Natural killer cell (primary cell): Measurements from ENCODE around the gene FKBP7. TPM values are rescaled to one million over a fixed set of nuclear protein-coding genes. Genes with fewer than 3 reads are reported as not detected.
A peak's percentile ranks its signal among the peaks of the same experiment; 100 is the strongest.

Experiments
- ATAC-seq, 3 donors: fragments of 150-1000 bp in 2 of 3; fragments of 200-7000 bp in 1 of 3; cut with Tn5 transposase; 1 replicate in 1 of 3; 2 replicates in 2 of 3; pipeline ENCODE4 v1.10.0; 2021; ENCODE audit warnings: mild to moderate bottlenecking in 2 of 3, moderate library complexity in 2 of 3
- DNase-seq, 2 donors: peaks; one replicate each; pipeline versions ENCODE4 v3.0.0 to v3.0.0-alpha.2; 2013 to 2021; ENCODE audit warnings: mixed read lengths in 1 of 2
- H3K27ac ChIP-seq: one replicate; pipeline ENCODE4 v1.5.1; 2013; ENCODE audit warnings: mild to moderate bottlenecking, low read length
- H3K27me3 ChIP-seq: one replicate; pipeline ENCODE4 v1.6.1; 2013; ENCODE audit warnings: low read length; ENCODE audit not compliant: control insufficient read depth, insufficient read depth
- H3K36me3 ChIP-seq: one replicate; pipeline ENCODE4 v1.6.1; 2013; ENCODE audit warnings: low read length; ENCODE audit not compliant: control insufficient read depth, insufficient read depth
- H3K4me1 ChIP-seq: one replicate; pipeline ENCODE4 v1.6.1; 2013; ENCODE audit warnings: low read length; ENCODE audit not compliant: control insufficient read depth, insufficient read depth
- H3K4me3 ChIP-seq: one replicate; pipeline ENCODE4 v1.5.1; 2013; ENCODE audit warnings: low read length
- H3K9me3 ChIP-seq: one replicate; pipeline ENCODE4 v1.6.1; 2013; ENCODE audit warnings: low read length; ENCODE audit not compliant: control insufficient read depth, insufficient read depth
- H3K27ac Mint-ChIP-seq, 2 donors: one replicate each; pipeline ENCODE4 v1.8.0; 2022; ENCODE audit warnings: mild to moderate bottlenecking in 2 of 2, mixed read lengths in 2 of 2, moderate library complexity in 1 of 2
- H3K27me3 Mint-ChIP-seq, 2 donors: one replicate each; pipeline ENCODE4 v1.8.0; 2022; ENCODE audit warnings: low read depth in 2 of 2, mixed read lengths in 2 of 2
- H3K36me3 Mint-ChIP-seq: one replicate; pipeline ENCODE4 v1.8.0; 2022; ENCODE audit warnings: mixed read lengths
- H3K4me1 Mint-ChIP-seq, 2 donors: one replicate each; pipeline ENCODE4 v1.8.0; 2022; ENCODE audit warnings: mixed read lengths in 2 of 2
- H3K4me3 Mint-ChIP-seq: one replicate; pipeline ENCODE4 v1.8.0; 2022; ENCODE audit warnings: mild to moderate bottlenecking, moderate library complexity, mixed read lengths
- H3K9me3 Mint-ChIP-seq, 2 donors: one replicate each; pipeline ENCODE4 v1.8.0; 2022; ENCODE audit warnings: mixed read lengths in 2 of 2
- CTCF ChIP-seq: fragments of 200-600 bp; IDR thresholded peaks from one replicate; pipeline ENCODE4 v1.8.0; 2022; ENCODE audit warnings: antibody characterized with exemption
- whole genome bisulfite sequencing: methylation state at CpG from one replicate; pipeline ENCODE4 v1.1.7; 2013; ENCODE audit warnings: missing lambda C conversion rate; ENCODE audit not compliant: insufficient coverage; 5-methylcytosine and 5-hydroxymethylcytosine counted together
- intact Hi-C: fragments of 100-400 bp; cut with micrococcal nuclease; formaldehyde crosslinking; loops from one replicate; pipeline ENCODE4 v1.14.2; 2022
- total RNA-seq, 4 donors: library from RNA; stranded (reverse); fragments of 120-200 nt in 1 of 4; gene quantifications; one replicate each; pipeline versions ENCODE4 v1.2.3 to v1.2.4, GENCODE V29; 2013 to 2022

The FKBP7 gene
- total RNA-seq, 3 donors from 2014 or later (not counting 1 experiment from before 2014, with no cell fraction given), result 1.1 to 1.3 (median 1.1) TPM

DNA sequence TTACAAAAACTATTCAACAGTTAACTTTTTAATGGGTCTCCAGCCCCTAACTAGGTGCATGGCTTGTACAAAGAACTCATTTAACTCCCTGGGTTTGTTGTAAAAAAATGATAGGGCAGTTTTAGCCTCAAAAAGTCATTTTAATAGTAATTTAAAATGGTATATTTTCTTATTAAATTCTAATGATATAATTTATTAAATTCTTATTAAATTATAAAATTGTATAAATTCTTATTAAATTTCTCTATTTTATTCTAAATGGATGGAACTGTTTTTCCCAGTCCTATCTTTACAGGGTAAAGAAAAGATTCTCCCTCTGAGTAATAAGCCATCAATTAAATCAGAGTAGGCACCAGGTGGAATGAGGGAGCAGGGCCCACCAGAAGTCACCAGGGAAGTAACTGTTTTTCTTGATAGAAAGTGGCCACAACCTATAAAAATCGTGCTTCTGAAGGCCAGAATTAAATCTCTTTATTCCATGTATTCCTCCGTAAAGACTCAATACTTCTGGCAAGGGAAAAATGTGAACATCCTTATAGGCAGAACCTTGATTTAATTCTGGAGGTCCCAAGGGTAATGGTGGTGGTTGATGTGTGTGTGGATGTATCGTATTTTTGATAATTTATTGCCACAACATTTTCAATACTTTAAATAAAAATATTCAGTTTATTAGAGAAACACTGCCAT is 814 bp downstream of the FKBP7 start:
- WGBS, result 0% methylated on average over 1 of the region's 3 CpGs
- H3K27ac ChIP-seq, result peak overlapping the region; percentile 83
- H3K4me1 ChIP-seq, result peaks cover 29% of the 10 kb centered on the region
- peak in 1 of 2 donors; percentile 9 for DNase-seq
- Mint-ChIP-seq H3K9me3 (no peaks in the 10 kb centered on the region), H3K4me1 (peaks cover 33 to 37% of the 10 kb centered on the region in 2 donors), H3K4me3 (peak overlapping the region; percentile 98), H3K27me3 (no peaks in the 10 kb centered on the region), H3K27ac (peak overlapping the region; percentile 97 to 99), H3K36me3 (no peaks in the 10 kb centered on the region)
- no peaks in the 10 kb centered on the region for H3K36me3 ChIP-seq
- peak overlapping the region; percentile 67 for H3K4me3 ChIP-seq
- TF ChIP-seq CTCF, result no peak
- no peaks in the 10 kb centered on the region for H3K27me3 ChIP-seq
- ATAC-seq, result no peak
- intact Hi-C loops, result loop anchor here (1.0 to 5.0 kb wide), 4 partner anchors 26 to 1530 kb away; partner anchors contain the start of genes CWC22, PJVK and PRKRA
- no peaks in the 10 kb centered on the region for H3K9me3 ChIP-seq

GRCh38 chr2:178476477-178476876 is 1.9 kb downstream of the FKBP7 start:
- peak overlapping the region in 1 of 2 donors; percentile 15 for H3K27ac Mint-ChIP-seq

DNA sequence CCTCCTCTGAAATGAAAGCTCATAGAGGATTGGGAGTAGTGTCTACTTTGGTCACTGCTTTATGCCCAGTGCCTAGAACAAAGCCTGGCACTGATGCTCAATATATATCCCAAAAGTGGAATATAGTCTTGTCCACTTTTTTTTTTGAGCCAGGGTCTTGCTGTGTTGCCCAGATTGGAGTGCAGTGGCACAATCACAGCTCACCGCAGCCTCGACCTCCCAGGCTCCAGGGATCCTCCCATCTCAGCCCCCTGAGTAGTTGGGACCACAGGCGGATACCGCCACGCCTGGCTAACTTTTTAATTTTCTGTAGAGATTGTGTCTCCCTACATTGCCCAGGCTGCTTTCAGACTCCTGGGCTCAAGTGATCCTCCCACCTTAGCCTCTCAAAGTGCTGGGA is 3.8 kb downstream of the FKBP7 start:
- TF ChIP-seq CTCF, result no peak
- H3K4me1 Mint-ChIP-seq, result peaks cover 14 to 15% of the 10 kb centered on the region in 2 donors

More at GRCh38 chr2:178476477-178476876, 1.9 kb downstream of the FKBP7 start:
- H3K27me3 ChIP-seq, result no peaks in the 10 kb centered on the region
- H3K36me3 Mint-ChIP-seq, result no peaks in the 10 kb centered on the region
- H3K4me1 Mint-ChIP-seq, result peaks cover 22 to 26% of the 10 kb centered on the region in 2 donors
- peaks cover 21% of the 10 kb centered on the region for H3K4me1 ChIP-seq
- no peaks in the 10 kb centered on the region for H3K27me3 Mint-ChIP-seq
- no peak overlapping the region for H3K4me3 Mint-ChIP-seq
- H3K9me3 Mint-ChIP-seq, result no peaks in the 10 kb centered on the region
- DNase-seq (no peak), ATAC-seq (no peak)
- intact Hi-C loops, result loop anchor here (5.0 kb wide), 1 partner anchor 1531 kb away; the partner anchor contains the start of gene CWC22
- no peak overlapping the region for H3K4me3 ChIP-seq
- H3K36me3 ChIP-seq, result no peaks in the 10 kb centered on the region
- no peak for TF ChIP-seq CTCF
- no peaks in the 10 kb centered on the region for H3K9me3 ChIP-seq
- H3K27ac ChIP-seq, result no peak overlapping the region

More for the DNA sequence above, 3.8 kb downstream of the FKBP7 start:
- Mint-ChIP-seq H3K4me3 (no peak overlapping the region), H3K9me3 (no peaks in the 10 kb centered on the region), H3K27ac (no peak overlapping the region), H3K36me3 (no peaks in the 10 kb centered on the region), H3K27me3 (no peaks in the 10 kb centered on the region)
- ATAC-seq (no peak), DNase-seq (no peak)
- no peak overlapping the region for H3K4me3 ChIP-seq
- no peaks in the 10 kb centered on the region for H3K27me3 ChIP-seq
- H3K36me3 ChIP-seq, result no peaks in the 10 kb centered on the region
- intact Hi-C loops, result no loop called here
- H3K4me1 ChIP-seq, result peaks cover 10% of the 10 kb centered on the region
- no peaks in the 10 kb centered on the region for H3K9me3 ChIP-seq
- H3K27ac ChIP-seq, result no peak overlapping the region
- WGBS, result 98% methylated on average over 5 of the region's 5 CpGs
